ENCODE data around the gene SELENBP1.

SELENBP1 gene

GRCh38 chr1:151327903-151328674, 44.4 kb downstream of the SELENBP1 start:
- Histone ChIP-seq H3K9ac (no peak overlapping the region), H3K4me3 (ENCODE audit: low read depth, low read length) (peak overlapping the region; percentile 84), H3K4me2 (ENCODE audit: low read length) (peak overlapping the region; percentile 98), H3K4me1 (no peaks in the 10 kb centered on the region), H3K27me3 (ENCODE audit: control insufficient read depth, insufficient read depth, low read length) (no peaks in the 10 kb centered on the region), H2AFZ (peak overlapping the region; percentile 92), H3K27ac (peak overlapping the region; percentile 94), H3K9me3 (ENCODE audit: control insufficient read depth, low read length) (no peaks in the 10 kb centered on the region), H3K79me2 (peaks cover 8% of the 10 kb centered on the region), H3K36me3 (ENCODE audit: control insufficient read depth, insufficient read depth, low read length) (peaks cover 2% of the 10 kb centered on the region)
- TF ChIP-seq CTCF (IDR thresholded peaks at IDR 0.05), result no peak

GRCh38 chr1:151327223-151327902, 45.1 kb downstream of the SELENBP1 start, which contains the start of gene PI4KB:
Gene PI4KB, minus strand, starts transcription at chr1:151327416. Its CDS starts 10,935 bp downstream, at chr1:151316481.
- Histone ChIP-seq H3K27ac (peak within 1 kb of the TSS; percentile 94), H3K4me3 (ENCODE audit: low read depth, low read length) (peak within 1 kb of the TSS; percentile 84), H3K4me1 (no peaks in the 10 kb centered on the region), H3K9me3 (ENCODE audit: control insufficient read depth, low read length) (no peaks in the 10 kb centered on the region), H3K27me3 (ENCODE audit: control insufficient read depth, insufficient read depth, low read length) (no peaks in the 10 kb centered on the region), H3K9ac (no peak within 1 kb of the TSS), H3K79me2 (peaks cover 8% of the 10 kb centered on the region), H3K36me3 (ENCODE audit: control insufficient read depth, insufficient read depth, low read length) (peaks cover 2% of the 10 kb centered on the region), H2AFZ (peak within 1 kb of the TSS; percentile 92), H3K4me2 (ENCODE audit: low read length) (peak within 1 kb of the TSS; percentile 98)
- no peak for TF ChIP-seq CTCF (IDR thresholded peaks at IDR 0.05)

GRCh38 chr1:151326619-151327222, 45.8 kb downstream of the SELENBP1 start:
- Histone ChIP-seq H3K27me3 (ENCODE audit: control insufficient read depth, insufficient read depth, low read length) (no peaks in the 10 kb centered on the region), H3K4me2 (ENCODE audit: low read length) (peak overlapping the region; percentile 98), H3K4me3 (ENCODE audit: low read depth, low read length) (peak overlapping the region; percentile 84), H3K36me3 (ENCODE audit: control insufficient read depth, insufficient read depth, low read length) (peaks cover 2% of the 10 kb centered on the region), H3K9me3 (ENCODE audit: control insufficient read depth, low read length) (no peaks in the 10 kb centered on the region), H3K79me2 (peaks cover 8% of the 10 kb centered on the region), H2AFZ (peak overlapping the region; percentile 56), H3K27ac (peak overlapping the region; percentile 94), H3K9ac (no peak overlapping the region), H3K4me1 (no peaks in the 10 kb centered on the region)
- TF ChIP-seq CTCF (IDR thresholded peaks at IDR 0.05), result no peak

- Histone ChIP-seq H3K36me3 (ENCODE audit: control insufficient read depth, insufficient read depth, low read length) (peaks cover 2% of the 10 kb centered on the region), H2AFZ (no peak overlapping the region), H3K9me3 (ENCODE audit: control insufficient read depth, low read length) (no peaks in the 10 kb centered on the region), H3K27me3 (ENCODE audit: control insufficient read depth, insufficient read depth, low read length) (no peaks in the 10 kb centered on the region), H3K4me3 (ENCODE audit: low read depth, low read length) (peak overlapping the region; percentile 84), H3K9ac (no peak overlapping the region), H3K27ac (peak overlapping the region; percentile 94), H3K79me2 (peaks cover 8% of the 10 kb centered on the region), H3K4me1 (no peaks in the 10 kb centered on the region), H3K4me2 (ENCODE audit: low read length) (peak overlapping the region; percentile 98)
- no peak for TF ChIP-seq CTCF (IDR thresholded peaks at IDR 0.05)
Measured at GRCh38 chr1:151325646-151326429, 46.7 kb downstream of the SELENBP1 start.
